ENCODE measurements around the gene SLC9A9.

SLC9A9 gene

DNA sequence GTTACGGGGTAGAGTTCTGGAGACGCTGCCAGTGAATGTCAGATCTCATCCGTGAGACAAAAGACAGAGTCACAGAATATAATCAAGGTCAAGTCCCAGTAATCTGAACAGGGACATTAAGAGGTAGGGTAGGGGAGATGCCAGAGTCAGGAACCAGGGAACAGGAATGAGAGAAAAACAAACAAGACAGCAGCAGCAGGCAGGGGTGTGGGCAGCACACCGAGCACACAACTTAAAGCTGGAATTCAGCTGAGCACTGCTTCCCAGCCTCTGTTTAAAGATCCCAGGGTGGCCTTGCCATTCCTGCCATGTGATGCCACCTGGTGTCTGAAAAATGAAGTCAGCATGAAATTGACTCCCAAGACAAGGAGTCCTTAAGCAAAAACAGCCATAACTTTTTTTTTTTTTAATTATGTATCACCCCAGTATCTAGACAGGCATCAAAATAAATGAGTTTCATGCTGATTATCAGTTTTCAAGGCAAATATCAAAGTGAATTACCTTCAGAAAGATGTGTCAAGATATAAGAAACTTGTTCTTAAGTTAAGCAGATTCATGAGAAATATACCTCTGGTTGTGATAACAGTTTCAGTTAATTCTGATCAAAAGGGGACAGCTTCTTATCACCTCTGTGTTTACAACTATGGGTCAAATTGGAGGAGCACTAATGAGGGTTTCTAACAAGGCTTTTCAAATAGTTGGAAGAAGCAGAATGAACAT lies 203.7 kb downstream of the SLC9A9 start:
- peak; percentile 78 for DNase-seq (ENCODE audit: low spot score)

DNA sequence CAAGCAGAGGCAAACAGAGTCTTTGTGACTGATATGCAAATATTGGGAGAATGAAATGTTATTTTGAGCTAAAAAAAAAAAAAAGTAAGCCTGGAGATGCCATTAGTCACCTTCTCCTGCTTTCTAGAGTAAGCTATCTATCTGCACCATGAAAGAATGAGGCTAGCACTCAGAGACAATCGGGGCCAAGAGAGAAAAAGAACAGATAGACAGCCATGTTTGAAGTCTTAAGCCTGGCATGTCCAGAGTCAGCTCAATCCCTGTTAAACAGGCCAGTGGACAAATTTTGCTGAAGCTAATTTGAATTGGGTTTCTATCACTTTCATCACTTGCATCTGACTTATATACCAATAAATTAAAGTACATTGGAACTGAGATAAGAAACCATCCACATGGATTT lies 204.4 kb downstream of the SLC9A9 start:
- no peak for DNase-seq (ENCODE audit: low spot score)

DNA sequence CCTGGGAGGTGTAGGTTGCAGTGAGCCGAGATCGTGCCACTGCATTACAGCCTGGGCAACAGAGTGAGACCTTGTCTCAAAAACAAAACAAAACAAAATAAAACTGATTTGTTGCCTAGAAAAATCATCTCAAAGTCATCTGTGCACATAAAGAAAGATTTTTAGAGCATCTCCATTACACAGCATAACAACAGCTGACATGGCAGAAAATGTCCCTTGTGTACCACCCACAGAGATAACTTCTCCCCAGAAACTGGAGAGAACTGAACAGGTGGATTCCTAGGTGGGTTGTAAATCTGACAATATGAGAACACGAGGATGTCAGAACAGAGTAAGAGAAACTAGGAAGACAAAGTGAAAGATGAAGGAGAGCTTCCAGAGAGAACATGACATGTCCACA lies 207.5 kb downstream of the SLC9A9 start:
- no peak for DNase-seq (ENCODE audit: low spot score)

DNA sequence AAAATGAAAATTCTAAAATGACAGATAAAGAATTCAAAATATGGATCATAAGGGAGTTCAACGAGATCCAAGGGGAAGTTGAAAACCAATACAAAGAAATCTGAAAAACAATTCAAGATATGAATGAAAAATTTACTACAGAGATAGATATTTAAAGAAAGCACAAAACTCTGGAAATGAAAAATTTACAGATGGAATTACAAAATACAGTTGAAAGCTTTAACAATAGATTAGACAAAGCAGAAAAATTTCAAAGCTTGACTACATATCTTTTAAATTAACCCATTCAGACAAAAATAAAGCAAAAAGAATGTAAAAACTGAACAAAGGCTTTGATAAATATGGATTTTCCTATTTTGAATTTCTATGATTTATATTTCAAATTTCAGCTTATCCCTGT lies 211.1 kb downstream of the SLC9A9 start:
- no peak for DNase-seq (ENCODE audit: low spot score)

DNA sequence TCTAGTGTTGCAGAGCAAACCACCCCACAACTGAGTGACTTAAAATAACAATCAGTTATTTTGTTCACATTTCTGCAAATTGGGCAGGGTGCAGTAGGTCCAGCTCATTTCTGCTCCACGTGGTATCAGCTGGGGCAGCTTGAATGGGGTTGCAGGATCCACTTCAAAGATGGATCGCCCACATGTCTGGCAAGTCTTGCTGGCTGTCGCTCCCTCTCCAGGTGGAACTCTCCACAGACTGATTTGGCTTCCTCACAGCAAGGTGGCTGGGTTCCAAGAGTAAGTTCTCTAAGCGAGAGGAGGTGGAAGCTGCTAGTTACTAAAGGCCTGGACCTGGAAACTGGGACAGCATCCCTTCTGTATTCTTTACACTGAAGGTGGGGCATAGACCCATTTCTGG lies 213.3 kb downstream of the SLC9A9 start:
- DNase-seq (ENCODE audit: low spot score): no peak

DNA sequence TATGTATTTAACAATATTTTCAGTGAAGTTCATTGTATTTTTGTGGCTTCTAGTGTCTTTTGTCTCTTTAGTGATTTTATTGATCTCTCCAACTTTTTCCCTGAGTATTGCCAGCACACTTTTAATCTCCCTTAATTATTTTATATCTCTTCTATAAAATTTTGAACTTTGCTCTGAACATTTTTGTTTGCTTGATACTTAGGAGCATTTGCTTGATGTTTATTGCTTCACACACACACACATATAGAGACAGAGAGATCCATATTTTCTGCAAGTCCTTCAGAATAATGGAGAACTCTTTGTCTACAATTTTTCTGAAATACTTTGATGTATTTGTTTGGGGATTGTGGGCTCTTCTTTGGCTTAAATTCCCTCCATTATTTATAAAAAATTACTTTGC lies 213.8 kb downstream of the SLC9A9 start:
- no peak for DNase-seq (ENCODE audit: low spot score)

DNA sequence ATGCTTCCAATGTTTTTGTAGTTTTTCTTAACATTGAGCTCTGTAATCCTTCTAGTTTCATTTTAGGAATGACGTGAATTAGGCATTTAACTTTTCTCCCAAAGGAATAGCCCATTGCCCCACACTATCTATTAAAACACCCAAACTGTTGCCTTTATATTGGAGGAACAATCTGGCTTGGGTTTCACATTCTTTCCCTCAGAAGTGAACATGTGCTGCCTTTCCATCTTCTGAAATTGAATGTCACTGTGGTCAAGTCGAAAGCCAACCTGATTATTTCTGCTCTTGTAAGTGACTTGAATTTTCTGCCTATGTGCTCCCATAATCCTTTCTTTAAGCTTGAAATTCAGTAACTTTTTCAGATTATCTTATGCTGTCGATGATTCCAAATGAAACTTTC lies 214.5 kb downstream of the SLC9A9 start:
- no peak for DNase-seq (ENCODE audit: low spot score)

DNA sequence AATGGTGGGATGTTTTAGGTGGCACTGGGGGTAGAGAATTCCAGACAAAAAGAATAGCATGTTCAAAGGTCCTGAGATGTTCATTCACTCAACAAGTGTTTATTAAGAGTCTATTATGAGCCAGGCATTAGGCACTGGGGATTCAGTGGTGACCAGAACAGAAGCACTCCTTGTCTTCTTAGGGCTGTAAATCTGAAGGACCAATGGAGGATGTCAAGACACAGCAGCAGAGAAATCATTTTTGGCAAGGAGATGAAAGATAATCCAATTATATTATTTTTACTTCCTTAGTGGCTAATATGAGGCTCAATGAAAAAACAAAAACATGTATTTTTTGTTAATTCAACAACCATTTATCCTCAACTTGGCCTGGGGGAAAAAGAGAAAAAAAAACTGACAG lies 218.5 kb downstream of the SLC9A9 start:
- DNase-seq (ENCODE audit: low spot score): no peak

DNA sequence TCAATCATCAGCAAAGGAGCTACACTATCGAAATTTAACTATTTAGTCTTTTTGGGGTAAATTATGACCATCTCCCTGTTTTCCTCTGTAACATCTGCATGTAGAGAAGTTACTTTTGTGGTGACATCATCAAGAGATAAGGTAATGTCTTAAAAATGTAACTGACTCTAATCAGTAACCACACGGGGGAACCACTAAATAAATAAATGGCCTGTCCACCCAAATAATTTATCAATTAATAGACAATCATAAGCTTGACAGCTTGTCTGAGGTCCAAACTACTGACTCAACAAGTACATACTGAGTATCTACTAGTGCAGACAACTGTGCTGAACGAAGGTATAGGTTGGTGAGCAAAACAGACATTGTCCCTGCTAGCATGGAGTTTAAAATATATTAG lies 219.3 kb downstream of the SLC9A9 start:
- no peak for DNase-seq (ENCODE audit: low spot score)

DNA sequence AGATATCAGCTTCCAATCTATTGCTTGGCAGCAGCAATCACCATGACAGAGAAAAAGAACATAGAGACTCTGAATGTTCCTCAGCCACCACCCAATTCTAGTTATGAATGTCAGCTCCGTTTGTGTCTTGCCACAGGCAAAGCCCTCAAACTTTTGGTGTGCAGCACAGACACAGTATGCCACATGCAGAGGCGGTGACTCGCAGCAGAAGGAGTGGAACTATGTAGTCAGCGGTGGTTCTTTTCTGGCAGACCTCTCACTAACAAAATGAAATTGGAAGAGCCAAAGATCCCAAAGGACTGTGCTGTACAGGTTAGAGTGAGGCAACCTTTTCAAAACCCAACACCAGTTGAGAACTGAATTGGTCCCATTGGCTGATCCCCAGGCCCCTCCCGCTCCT lies 220.9 kb downstream of the SLC9A9 start:
- peak; percentile 5 for DNase-seq (ENCODE audit: low spot score)

DNA sequence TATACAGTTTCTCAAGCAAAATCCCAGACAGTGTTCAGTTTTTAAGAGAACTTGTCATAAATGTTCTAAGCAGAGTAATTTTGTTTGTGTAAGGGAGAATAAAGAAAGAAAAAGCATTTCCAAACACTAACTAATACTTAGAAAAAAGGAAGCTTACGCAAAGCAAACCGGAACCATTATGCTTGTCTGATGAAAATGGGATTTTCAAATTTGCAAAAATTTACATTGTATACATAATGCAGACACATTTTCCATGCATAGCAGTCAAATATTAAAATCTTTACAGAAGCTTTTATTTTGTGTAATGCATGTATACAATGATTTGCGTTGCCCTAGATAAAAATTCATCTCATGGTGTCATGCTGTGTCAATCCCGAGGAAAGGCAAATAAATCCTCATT lies 229.0 kb downstream of the SLC9A9 start:
- DNase-seq (ENCODE audit: low spot score): no peak

DNA sequence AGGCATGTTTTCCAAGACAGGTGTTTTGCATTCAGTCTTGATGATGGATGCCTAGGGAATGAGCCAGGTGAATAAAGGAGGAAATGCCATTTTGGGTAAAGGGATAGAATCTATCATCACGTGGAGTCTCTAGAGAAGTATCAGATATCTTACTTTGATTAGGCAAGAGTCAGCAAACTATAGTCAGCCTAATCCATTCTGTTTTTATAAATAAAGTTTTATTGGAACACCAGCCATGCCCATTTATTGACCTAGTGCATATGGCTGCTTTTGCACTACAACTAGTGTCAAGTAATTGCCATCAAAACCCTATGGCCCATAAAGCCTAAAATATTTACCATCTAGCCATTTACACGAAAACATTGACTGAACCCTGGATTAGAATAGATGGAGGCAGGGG lies 231.2 kb downstream of the SLC9A9 start:
- DNase-seq (ENCODE audit: low spot score): no peak

DNA sequence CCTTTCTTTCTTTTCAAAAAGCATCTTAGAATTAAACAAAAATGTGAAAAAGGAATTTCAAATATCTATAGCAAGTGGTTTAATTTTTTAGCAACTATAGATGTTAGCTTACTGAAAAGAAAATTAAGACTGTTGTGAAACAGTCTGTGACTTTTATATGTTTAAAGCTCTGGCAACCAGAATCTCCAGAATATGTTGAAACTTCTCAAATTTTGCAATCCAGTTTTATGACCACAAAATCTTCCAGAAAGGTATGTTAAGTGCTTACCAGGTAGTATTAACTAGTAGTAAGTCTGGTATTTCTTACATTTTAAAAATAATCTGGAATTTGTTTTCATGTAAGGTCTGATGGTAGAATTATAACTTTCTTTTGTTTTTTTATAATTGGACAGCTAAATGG lies 235.0 kb downstream of the SLC9A9 start:
- peak; percentile 7 for DNase-seq (ENCODE audit: low spot score)

DNA sequence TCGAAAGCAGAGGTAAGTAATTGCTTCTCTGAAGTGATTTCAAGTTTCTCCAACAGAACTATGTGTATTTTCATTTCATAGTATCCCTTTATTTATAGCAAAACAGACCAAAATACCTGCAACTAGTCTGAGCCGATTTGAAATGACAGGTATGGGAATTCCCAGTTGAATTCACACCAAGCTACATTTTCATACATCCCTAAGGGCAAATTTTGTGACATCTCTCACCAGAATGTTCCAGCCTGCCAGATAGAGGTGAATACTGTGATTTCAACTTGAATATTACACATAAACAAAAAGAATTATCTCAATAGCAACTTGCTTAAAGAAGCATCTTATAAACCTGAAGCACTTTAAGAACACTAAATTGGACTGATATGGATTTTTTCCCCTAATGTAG lies 235.7 kb downstream of the SLC9A9 start:
- DNase-seq (ENCODE audit: low spot score): no peak

DNA sequence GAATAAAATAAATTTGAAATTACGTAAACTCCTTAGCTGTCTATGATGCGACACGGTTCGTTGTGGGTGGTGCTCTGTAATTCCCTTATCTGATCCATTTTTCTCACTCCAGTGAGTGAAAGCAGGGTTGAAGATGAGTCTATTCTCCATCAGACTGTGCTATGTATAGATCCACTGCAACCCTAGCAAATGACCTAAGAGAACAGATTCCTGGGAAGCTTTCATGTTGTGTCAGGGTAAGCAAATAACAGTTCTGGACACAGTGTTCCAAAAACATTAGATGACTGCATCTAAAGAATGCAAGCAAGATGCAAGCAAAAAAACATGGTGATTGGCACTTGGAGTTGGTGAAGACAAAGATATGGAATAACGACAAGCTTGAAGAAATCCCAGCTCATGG lies 239.3 kb downstream of the SLC9A9 start:
- DNase-seq (ENCODE audit: low spot score): peak; percentile 11

DNA sequence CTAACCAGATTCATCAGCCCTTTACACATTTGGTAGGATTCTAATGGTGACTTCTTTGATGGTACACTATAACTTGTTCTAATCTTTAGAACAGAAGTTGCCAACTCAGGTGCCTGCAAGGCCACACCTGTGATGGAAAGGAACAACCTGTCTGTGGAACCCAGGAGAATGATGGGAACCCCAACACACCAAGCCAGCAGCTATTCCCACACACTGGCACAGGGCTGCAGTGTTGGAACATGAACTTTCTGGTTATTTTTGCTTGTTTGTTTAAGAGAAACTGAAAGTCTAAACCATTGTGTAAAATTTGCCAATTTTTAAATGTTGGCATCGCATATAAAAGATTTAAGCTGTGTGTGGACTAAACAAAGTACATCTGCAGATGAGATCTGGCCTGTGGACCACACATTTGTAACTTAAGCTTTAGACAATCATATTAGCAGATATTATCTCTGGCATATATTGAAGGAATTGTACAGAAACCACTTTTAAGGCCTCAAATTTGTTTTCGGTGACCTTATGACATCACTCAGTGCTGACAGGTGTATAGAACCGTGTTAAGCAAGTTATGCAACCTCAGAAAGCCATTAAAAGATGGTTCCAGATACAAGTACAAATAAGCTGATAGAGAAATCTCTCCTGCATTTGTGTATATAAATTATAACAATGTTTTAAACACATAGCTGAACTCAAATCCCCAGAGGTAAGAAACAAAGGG lies 242.9 kb downstream of the SLC9A9 start:
- no peak for DNase-seq (ENCODE audit: low spot score)

DNA sequence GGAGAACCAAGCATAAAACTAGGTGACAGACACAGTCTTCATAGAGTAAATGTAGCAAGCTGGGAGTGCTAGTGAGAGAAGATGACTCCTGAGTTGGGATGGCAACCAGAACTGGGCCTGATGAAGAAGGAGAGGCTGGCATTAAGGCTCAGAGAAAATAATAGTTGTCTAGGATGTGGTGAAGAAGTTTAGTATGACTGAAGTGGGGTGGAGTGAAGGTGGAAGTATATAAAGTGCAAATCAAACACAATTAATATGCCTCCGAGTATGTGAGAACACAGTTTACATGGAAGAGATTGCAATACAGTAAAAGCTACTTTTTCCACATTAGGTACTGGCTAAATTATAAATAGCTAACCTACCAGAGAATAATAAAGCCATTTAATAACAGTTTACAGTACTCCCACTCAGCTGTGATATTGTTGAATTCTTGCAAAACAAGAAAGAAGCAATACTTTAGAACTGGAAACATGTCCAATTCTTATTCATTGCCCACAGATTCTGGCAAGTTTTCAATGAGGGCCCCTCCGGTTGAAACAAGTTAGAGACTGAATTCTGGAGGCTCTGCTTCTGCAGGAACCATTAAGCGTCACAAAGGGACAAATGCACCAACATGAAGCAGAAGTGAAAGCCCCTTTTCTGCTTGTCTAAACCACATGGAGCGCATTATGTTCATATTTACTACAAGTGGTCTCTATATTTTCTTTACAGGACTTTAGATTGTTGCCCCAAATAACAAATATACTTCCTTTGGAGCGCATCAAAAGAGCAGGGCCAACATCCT lies 243.7 kb downstream of the SLC9A9 start:
- DNase-seq (ENCODE audit: low spot score): no peak

DNA sequence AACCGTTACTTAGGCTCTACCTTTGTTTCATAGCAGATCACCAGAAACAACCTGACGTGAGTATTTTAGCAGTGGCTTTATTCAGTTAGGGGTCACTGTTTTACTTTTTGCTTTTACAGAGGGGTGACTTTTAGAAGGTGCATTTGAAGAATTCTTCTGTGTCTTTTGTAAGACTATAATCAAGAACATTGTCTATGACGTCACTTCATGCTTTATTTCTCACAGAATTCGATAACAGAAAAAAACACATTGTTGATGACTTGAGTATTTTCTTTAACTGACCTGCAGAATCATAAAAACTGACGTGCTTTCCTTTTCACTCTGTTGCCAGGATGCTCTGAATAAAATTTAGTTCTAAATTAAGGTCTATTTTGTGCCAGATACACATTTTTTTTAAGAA lies 244.5 kb downstream of the SLC9A9 start:
- no peak for DNase-seq (ENCODE audit: low spot score)

DNA sequence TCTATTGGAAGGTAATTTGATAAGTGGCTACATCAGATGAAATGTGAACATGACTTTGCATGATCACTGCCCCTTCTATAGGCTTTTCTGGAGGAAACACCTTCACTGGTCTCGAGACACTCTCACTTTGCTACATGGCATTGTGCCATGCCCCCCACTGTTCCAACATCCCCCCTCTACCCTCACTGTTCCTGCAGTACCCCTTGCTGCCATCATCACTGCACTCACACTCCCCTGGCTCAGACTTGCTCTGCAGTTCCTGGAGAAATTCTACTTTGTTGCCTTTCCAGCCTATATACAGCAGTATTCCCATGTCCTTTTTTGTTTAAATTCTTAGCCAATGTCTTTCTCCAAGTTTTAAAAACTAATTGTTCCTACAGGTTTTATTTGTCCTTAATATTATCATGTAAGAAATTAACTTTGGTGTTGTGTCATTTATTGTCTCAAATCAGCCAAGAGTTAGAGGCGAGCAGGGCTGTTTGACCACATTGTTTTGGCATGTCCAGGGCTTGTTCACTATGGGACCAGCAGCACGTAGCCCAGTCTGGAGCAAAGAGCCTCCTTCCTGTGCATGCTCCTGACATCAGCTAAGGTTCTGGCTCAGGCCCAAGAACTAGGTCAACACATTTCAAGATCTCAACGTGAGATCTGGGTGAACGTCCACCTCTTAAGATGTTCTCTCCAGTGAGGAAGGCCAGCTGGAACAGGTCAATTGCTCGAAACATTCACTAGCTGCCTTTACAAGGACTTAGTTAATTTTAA lies 246.4 kb downstream of the SLC9A9 start:
- DNase-seq (ENCODE audit: low spot score): no peak

DNA sequence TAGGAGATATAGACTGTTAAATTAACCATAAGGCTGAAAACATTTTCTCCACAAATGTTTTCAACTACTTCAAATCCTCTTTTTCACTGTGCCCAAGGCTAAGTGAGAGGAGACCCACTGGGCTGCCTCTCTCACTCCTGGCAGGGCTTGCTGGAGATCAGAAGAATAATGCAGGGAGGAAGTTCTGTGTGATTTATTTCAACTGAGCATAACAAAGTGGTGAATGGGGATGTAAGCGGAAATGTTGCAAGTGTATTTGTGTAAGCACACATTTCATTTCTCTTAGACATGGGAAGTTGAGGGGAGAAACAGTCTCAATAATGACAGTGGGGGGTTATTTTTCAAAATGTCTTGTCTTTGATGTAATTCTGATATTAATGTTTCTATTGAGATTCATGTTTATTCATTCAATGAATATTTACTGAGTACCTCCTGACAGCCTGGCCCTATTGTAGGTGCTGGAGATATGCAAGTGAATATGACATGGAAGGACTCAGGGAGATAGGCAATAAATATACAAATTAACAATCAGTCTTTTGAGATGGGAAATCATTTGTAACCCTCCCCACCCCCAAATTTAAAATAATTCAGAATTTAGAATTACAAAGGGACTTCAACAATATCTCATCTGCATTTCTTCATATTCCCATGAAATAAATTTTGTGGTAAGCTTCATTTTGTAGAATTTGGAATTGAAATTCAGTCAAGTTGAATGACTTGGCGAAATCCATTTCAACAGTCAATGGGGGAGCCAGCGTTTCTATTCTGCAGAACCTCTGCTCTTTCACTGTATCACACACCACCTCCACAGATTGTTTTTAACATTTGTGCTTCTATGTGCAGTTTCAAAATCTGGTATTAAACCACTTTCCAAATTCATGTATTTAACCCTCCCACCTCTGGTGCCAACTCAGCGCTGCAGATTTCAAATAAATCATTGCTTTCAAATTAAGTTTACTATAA lies 247.2 kb downstream of the SLC9A9 start:
- DNase-seq (ENCODE audit: low spot score): no peak

Measured in GM03348 (cell line).